PC-3 (cell line): ENCODE measurements around the gene POLR1C.

Source experiments
- EZH2phosphoT487 ChIP-seq: fragments of 300-600 bp; sonication (generic); IDR thresholded peaks from 2 replicates; pipeline ENCODE4 v1.6.1; 2018; ENCODE audit warnings: mild to moderate bottlenecking, antibody characterized with exemption, low read length, borderline replicate concordance
- TF ChIP-seq, protein P1 (sequence below): fragments of 300-600 bp; sonication (generic); conservative IDR thresholded peaks from 2 replicates; pipeline ENCODE4 v1.5.1; 2017; ENCODE audit warnings: antibody characterized with exemption, low read depth, mild to moderate bottlenecking, low read length

DNA sequence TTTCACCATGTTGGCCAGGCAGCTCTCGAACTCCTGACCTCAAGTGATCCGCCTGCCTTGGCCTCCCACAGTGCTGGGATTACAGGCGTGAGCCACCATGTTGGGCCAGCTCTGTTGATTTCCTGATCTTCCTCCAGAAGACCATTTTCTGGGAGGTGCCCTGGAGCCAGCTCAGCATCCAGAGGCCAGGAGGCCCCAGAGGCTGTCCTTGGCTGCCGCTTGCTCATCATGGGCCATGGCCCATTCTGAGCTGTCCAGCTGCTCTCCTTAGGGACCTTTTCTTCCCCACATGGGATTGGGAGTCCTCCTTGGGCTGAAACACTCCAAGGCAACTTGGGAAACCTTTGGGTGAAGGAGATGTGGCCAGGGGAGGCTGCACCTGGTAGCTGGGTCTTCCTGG is 22.1 kb upstream of the POLR1C start:
- TF ChIP-seq, protein P1, sequence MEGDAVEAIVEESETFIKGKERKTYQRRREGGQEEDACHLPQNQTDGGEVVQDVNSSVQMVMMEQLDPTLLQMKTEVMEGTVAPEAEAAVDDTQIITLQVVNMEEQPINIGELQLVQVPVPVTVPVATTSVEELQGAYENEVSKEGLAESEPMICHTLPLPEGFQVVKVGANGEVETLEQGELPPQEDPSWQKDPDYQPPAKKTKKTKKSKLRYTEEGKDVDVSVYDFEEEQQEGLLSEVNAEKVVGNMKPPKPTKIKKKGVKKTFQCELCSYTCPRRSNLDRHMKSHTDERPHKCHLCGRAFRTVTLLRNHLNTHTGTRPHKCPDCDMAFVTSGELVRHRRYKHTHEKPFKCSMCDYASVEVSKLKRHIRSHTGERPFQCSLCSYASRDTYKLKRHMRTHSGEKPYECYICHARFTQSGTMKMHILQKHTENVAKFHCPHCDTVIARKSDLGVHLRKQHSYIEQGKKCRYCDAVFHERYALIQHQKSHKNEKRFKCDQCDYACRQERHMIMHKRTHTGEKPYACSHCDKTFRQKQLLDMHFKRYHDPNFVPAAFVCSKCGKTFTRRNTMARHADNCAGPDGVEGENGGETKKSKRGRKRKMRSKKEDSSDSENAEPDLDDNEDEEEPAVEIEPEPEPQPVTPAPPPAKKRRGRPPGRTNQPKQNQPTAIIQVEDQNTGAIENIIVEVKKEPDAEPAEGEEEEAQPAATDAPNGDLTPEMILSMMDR, result no peak
- no peak for TF ChIP-seq EZH2phosphoT487
